Measurements from ENCODE around the gene SELP. TPM values are rescaled to one million over a fixed set of nuclear protein-coding genes. Genes with fewer than 3 reads are reported as not detected.

Gene SELP
- polyA plus RNA-seq, 1 of the 3 experiments (the other 2 are of a cell fraction): not detected

DNA sequence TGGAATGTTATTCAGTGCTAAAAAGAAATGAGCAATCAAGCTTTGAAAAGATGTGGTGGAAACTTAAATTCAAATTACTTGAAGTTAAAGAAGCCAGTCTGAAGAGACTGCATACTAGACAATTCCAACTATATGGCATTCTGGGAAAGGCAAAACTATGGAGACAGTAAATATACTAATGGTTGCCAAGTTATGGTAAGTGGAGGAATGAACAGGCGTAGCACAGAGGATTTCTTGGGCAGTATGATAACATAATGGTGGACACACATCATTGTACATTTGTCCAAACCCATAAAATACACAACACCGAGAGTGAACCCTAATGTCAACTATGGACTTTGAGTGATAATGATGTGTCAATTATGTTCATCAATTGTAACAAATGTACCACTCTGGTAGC, 21.1 kb upstream of the SELP start:
- H3K27ac ChIP-seq (ENCODE audit: low read depth in 2 of 2, low read length in 1 of 2): no peak overlapping the region
- POLR2A ChIA-PET: no interaction called here
- H3K9me3 ChIP-seq: no peaks in the 10 kb centered on the region
- H3K4me2 ChIP-seq: no peak overlapping the region
- TF ChIP-seq MEF2A (IDR thresholded peaks at IDR 0.05; ENCODE audit: borderline replicate concordance, low read depth) (no peak), EZH2phosphoT487 (IDR thresholded peaks at IDR 0.05; ENCODE audit: borderline replicate concordance, low read depth) (no peak), YY1 (IDR thresholded peaks at IDR 0.05; ENCODE audit: low read depth) (no peak), MXI1 (IDR thresholded peaks at IDR 0.05; ENCODE audit: low read depth, low read length) (no peak)
- no peak overlapping the region for H3K4me3 ChIP-seq (ENCODE audit: low read depth in 2 of 2, low read length in 1 of 2)
- 4% methylated on average over 2 of the region's 2 CpGs for WGBS (ENCODE audit: low lambda C conversion rate)
- H3K9ac ChIP-seq: no peak overlapping the region
- H3K79me2 ChIP-seq (ENCODE audit: insufficient read depth): no peaks in the 10 kb centered on the region
- H3K27me3 ChIP-seq (ENCODE audit: insufficient read depth): peaks cover 15% of the 10 kb centered on the region
- H2AFZ ChIP-seq (ENCODE audit: low read depth): no peak overlapping the region
- H3K36me3 ChIP-seq (replicated peaks in 1 of 2; ENCODE audit: control insufficient read depth in 1 of 2, insufficient read depth in 2 of 2, low read length in 1 of 2): no peaks in the 10 kb centered on the region
- no peaks in the 10 kb centered on the region for H3F3A ChIP-seq (replicated peaks; ENCODE audit: insufficient read depth)
- H3K9me2 ChIP-seq: no peaks in the 10 kb centered on the region
- no peaks in the 10 kb centered on the region for H3K4me1 ChIP-seq (ENCODE audit: control insufficient read depth in 1 of 2, insufficient read depth in 2 of 2, low read depth in 1 of 2, low read length in 1 of 2)
- H4K20me1 ChIP-seq (ENCODE audit: insufficient read depth): no peaks in the 10 kb centered on the region
- CTCF ChIA-PET: no interaction called here
- no peak for DNase-seq

DNA sequence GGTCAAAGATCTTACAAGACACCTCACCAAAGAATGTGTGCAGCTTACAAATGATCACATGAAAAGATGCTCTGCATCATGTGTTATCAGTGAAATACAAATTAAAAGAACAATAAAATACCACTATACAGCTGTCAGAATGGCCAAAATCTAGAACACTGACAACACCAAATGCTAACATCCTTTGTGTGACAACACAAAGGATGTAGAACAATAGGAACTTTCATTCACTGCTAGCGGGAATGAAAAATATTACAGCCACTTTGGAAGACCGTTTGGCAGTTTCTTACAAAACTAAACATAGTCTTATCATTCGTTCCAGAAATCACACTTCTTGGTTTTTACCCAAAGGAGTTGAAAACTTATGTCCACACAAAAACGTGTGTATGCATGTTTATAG, 20.6 kb upstream of the SELP start:
- no peak for DNase-seq
- ChIA-PET POLR2A (no interaction called here), CTCF (no interaction called here)
- Histone ChIP-seq H3K4me3 (ENCODE audit: low read depth in 2 of 2, low read length in 1 of 2) (no peak overlapping the region), H3K9me2 (no peaks in the 10 kb centered on the region), H3K4me2 (no peak overlapping the region), H3F3A (replicated peaks; ENCODE audit: insufficient read depth) (no peaks in the 10 kb centered on the region), H3K9ac (no peak overlapping the region), H3K27ac (ENCODE audit: low read depth in 2 of 2, low read length in 1 of 2) (no peak overlapping the region), H3K4me1 (ENCODE audit: control insufficient read depth in 1 of 2, insufficient read depth in 2 of 2, low read depth in 1 of 2, low read length in 1 of 2) (no peaks in the 10 kb centered on the region), H3K9me3 (no peaks in the 10 kb centered on the region), H4K20me1 (ENCODE audit: insufficient read depth) (no peaks in the 10 kb centered on the region), H3K27me3 (ENCODE audit: insufficient read depth) (peaks cover 17% of the 10 kb centered on the region), H2AFZ (ENCODE audit: low read depth) (no peak overlapping the region), H3K79me2 (ENCODE audit: insufficient read depth) (no peaks in the 10 kb centered on the region), H3K36me3 (replicated peaks in 1 of 2; ENCODE audit: control insufficient read depth in 1 of 2, insufficient read depth in 2 of 2, low read length in 1 of 2) (no peaks in the 10 kb centered on the region)
- WGBS (ENCODE audit: low lambda C conversion rate): 3% methylated on average over 4 of the region's 4 CpGs
- TF ChIP-seq POLR2AphosphoS5 (IDR thresholded peaks at IDR 0.05; ENCODE audit: low read depth, low read length) (no peak), SMC3 (IDR thresholded peaks at IDR 0.05; ENCODE audit: low read depth, low read length) (no peak), FOXM1 (IDR thresholded peaks at IDR 0.05; ENCODE audit: low read depth) (no peak), GABPA (IDR thresholded peaks at IDR 0.05; ENCODE audit: low read depth) (no peak)

DNA sequence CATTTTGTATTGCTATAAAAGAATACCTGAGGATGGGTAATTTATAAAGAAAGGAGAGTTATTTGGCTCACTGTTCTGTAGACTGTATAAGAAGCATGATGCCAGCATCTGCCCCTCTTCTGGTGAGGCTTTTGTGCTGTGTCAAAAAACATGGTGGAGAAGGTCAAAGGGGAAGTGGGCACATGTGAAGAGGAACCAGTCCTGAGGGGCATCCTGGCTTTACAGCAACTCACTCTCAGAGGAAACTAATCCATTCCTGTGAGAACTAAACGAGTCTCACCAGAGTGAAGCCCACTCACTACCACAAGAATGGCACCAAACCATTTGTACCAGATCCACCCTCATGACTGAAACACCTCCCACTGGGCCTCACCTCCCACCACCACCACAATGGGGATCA, 18.8 kb upstream of the SELP start:
- Histone ChIP-seq H3K27me3 (ENCODE audit: insufficient read depth) (peaks cover 16% of the 10 kb centered on the region), H3K9me2 (no peaks in the 10 kb centered on the region), H3K27ac (ENCODE audit: low read depth in 2 of 2, low read length in 1 of 2) (no peak overlapping the region), H3K4me1 (ENCODE audit: control insufficient read depth in 1 of 2, insufficient read depth in 2 of 2, low read depth in 1 of 2, low read length in 1 of 2) (no peaks in the 10 kb centered on the region), H3K9me3 (no peaks in the 10 kb centered on the region), H3K4me2 (no peak overlapping the region), H3K36me3 (replicated peaks in 1 of 2; ENCODE audit: control insufficient read depth in 1 of 2, insufficient read depth in 2 of 2, low read length in 1 of 2) (no peaks in the 10 kb centered on the region), H3K79me2 (ENCODE audit: insufficient read depth) (no peaks in the 10 kb centered on the region), H2AFZ (ENCODE audit: low read depth) (no peak overlapping the region), H3K4me3 (ENCODE audit: low read depth in 2 of 2, low read length in 1 of 2) (no peak overlapping the region), H3K9ac (no peak overlapping the region), H3F3A (replicated peaks; ENCODE audit: insufficient read depth) (no peaks in the 10 kb centered on the region), H4K20me1 (ENCODE audit: insufficient read depth) (no peaks in the 10 kb centered on the region)
- 0% methylated on average over 1 of the region's 1 CpG for WGBS (ENCODE audit: low lambda C conversion rate)
- ChIA-PET POLR2A (no interaction called here), CTCF (no interaction called here)
- DNase-seq: no peak
- TF ChIP-seq TCF12 (IDR thresholded peaks at IDR 0.05) (no peak), RCOR1 (IDR thresholded peaks at IDR 0.05; ENCODE audit: low read length) (no peak), EZH2phosphoT487 (IDR thresholded peaks at IDR 0.05; ENCODE audit: borderline replicate concordance, low read depth) (no peak), EP300 (IDR thresholded peaks at IDR 0.05; ENCODE audit: borderline replicate concordance in 1 of 2, low read depth in 1 of 2, low read length in 1 of 2) (no peak)
- TF ChIP-seq, protein P1, sequence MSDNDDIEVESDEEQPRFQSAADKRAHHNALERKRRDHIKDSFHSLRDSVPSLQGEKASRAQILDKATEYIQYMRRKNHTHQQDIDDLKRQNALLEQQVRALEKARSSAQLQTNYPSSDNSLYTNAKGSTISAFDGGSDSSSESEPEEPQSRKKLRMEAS (IDR thresholded peaks at IDR 0.05; ENCODE audit: low read depth): no peak

Data from SK-N-SH (cell line).